ENCODE results near the gene ABCC1.

- TF ChIP-seq EZH2 (IDR thresholded peaks at IDR 0.05; ENCODE audit: borderline replicate concordance, low read depth, low read length, severe bottlenecking) (no peak), CTCF (IDR thresholded peaks at IDR 0.05; ENCODE audit: borderline replicate concordance, extremely low read depth, low read length, poor library complexity, severe bottlenecking) (no peak)
These were observed 2.9 kb downstream of the ABCC1 start for GRCh38 chr16:15952265-15952711.

Measured in DND-41 (cell line).